OCI-M2 (cell line): ENCODE measurements around the gene RAD9A.
A peak's percentile ranks its signal among the peaks of the same experiment; 100 is the strongest.

Experiments
- DNase-seq: peaks from one replicate; lab custom pipeline; 2025; ENCODE audit not compliant: unreplicated experiment; lab: John Stamatoyannopoulos, UW

Gene RAD9A

GRCh38 chr11:67373648-67374570, 17.9 kb upstream of the RAD9A start:
- DNase-seq, result no peak

- no peak for DNase-seq
Observed at GRCh38 chr11:67374571-67375281, 17.1 kb upstream of the RAD9A start.

- no peak for DNase-seq
Observed at GRCh38 chr11:67375320-67376055, 16.3 kb upstream of the RAD9A start.

- no peak for DNase-seq
Observed at GRCh38 chr11:67376063-67376820, 15.5 kb upstream of the RAD9A start.

- no peak for DNase-seq
Observed at GRCh38 chr11:67376873-67377808, 14.6 kb upstream of the RAD9A start.

GRCh38 chr11:67378544-67378943, 13.2 kb upstream of the RAD9A start:
- DNase-seq, result no peak

- DNase-seq, result no peak
Observed at GRCh38 chr11:67379061-67380058, 12.4 kb upstream of the RAD9A start.

- no peak for DNase-seq
Observed at GRCh38 chr11:67381244-67381972, 10.4 kb upstream of the RAD9A start.

GRCh38 chr11:67382276-67383136, 9.3 kb upstream of the RAD9A start:
- DNase-seq, result peak; percentile 61

- DNase-seq, result no peak
Observed at GRCh38 chr11:67384851-67385366, 6.9 kb upstream of the RAD9A start.

- DNase-seq, result no peak
Observed at GRCh38 chr11:67387069-67387468, 4.7 kb upstream of the RAD9A start.

- no peak for DNase-seq
Observed at GRCh38 chr11:67387518-67387917, 4.3 kb upstream of the RAD9A start.

- no peak for DNase-seq
Observed at GRCh38 chr11:67389477-67389876, 2.3 kb upstream of the RAD9A start.

- no peak for DNase-seq
Observed at GRCh38 chr11:67390947-67391303, 861 bp upstream of the RAD9A start.

GRCh38 chr11:67392183-67392715, 463 bp downstream of the RAD9A start:
- no peak for DNase-seq

- no peak for DNase-seq
Observed at GRCh38 chr11:67393437-67393836, 1.7 kb downstream of the RAD9A start.
